Fibroblast of lung (primary cell): ENCODE data around the gene ELK3. TPM values are rescaled to one million over a fixed set of nuclear protein-coding genes. Genes with fewer than 3 reads are reported as not detected.

Source experiments
- DNase-seq, 2 donors: peaks; one replicate each; pipeline versions ENCODE4 v3.0.0 to v3.0.0-alpha.2; 2010; ENCODE audit warnings: low read depth in 2 of 2
- H2AFZ ChIP-seq: 2 replicates; pipeline ENCODE4 v1.5.1; 2012; ENCODE audit warnings: low read length, control low read depth, inconsistent platforms
- H3K27ac ChIP-seq: 2 replicates; pipeline ENCODE4 v1.5.1; 2011; ENCODE audit warnings: low read length, control low read depth; ENCODE audit not compliant: insufficient read depth
- H3K27me3 ChIP-seq: 2 replicates; pipeline ENCODE4 v1.5.1; 2011; ENCODE audit warnings: mild to moderate bottlenecking, low read length; ENCODE audit not compliant: control insufficient read depth, insufficient read depth
- H3K36me3 ChIP-seq: 2 replicates; pipeline ENCODE4 v1.5.1; 2011; ENCODE audit warnings: low read length; ENCODE audit not compliant: control insufficient read depth, insufficient read depth
- H3K4me1 ChIP-seq: 2 replicates; pipeline ENCODE4 v1.5.1; 2011; ENCODE audit warnings: low read length; ENCODE audit not compliant: control insufficient read depth, insufficient read depth; ENCODE audit errors: extremely low read depth
- H3K4me2 ChIP-seq: 2 replicates; pipeline ENCODE4 v1.5.1; 2011; ENCODE audit warnings: low read length, control low read depth; ENCODE audit not compliant: insufficient read depth; ENCODE audit errors: extremely low read depth
- H3K4me3 ChIP-seq, 4 experiments: fragments of 200-600 bp in 1 of 4; sonication (generic) in 1 of 4; replicated peaks in 1 of 4; 2 replicates each; pipeline ENCODE4 v1.5.1; 2011 to 2016; ENCODE audit warnings: low read length in 4 of 4, low read depth in 3 of 4, mild to moderate bottlenecking in 3 of 4, control low read depth in 2 of 4, inconsistent platforms in 1 of 4, mixed read lengths in 1 of 4; ENCODE audit not compliant: insufficient read depth in 1 of 4; ENCODE audit errors: control extremely low read depth in 1 of 4
- H3K79me2 ChIP-seq: 2 replicates; pipeline ENCODE4 v1.5.1; 2012; ENCODE audit warnings: mild to moderate bottlenecking, low read length, inconsistent platforms; ENCODE audit not compliant: control insufficient read depth, insufficient read depth
- H3K9ac ChIP-seq: 2 replicates; pipeline ENCODE4 v1.5.1; 2011; ENCODE audit warnings: mild to moderate bottlenecking, low read length, control low read depth; ENCODE audit not compliant: insufficient read depth
- H3K9me3 ChIP-seq: 2 replicates; pipeline ENCODE4 v1.5.1; 2012; ENCODE audit warnings: low read depth, low read length; ENCODE audit not compliant: control insufficient read depth, insufficient read depth
- H4K20me1 ChIP-seq: 2 replicates; pipeline ENCODE4 v1.5.1; 2011; ENCODE audit warnings: low read length; ENCODE audit not compliant: control insufficient read depth, insufficient read depth; ENCODE audit errors: extremely low read depth
- CTCF ChIP-seq, 2 donors: IDR thresholded peaks in 1 of 2; conservative IDR thresholded peaks in 1 of 2; 1 replicate in 1 of 2; 2 replicates in 1 of 2; pipeline ENCODE4 v1.5.1; 2011 to 2012; ENCODE audit warnings: low read length in 2 of 2, control low read depth in 1 of 2, inconsistent platforms in 1 of 2, low read depth in 1 of 2, mild to moderate bottlenecking in 1 of 2
- EZH2 ChIP-seq: IDR thresholded peaks from 2 replicates; pipeline ENCODE4 v1.5.1; 2012; ENCODE audit warnings: low read length, control low read depth, mild to moderate bottlenecking; ENCODE audit errors: missing control alignments
- polyA plus RNA-seq, 2 donors: library from polyadenylated mRNA; depleted of rRNA in 1 of 2; stranded (reverse) in 1 of 2; unstranded in 1 of 2; fragments of >200 nt; gene quantifications; 2 replicates each; pipeline ENCODE4 v1.2.1, GENCODE V29; 2011 to 2012; ENCODE audit warnings: missing spikeins in 1 of 2
- total RNA-seq: library from RNA; depleted of rRNA; stranded (reverse); fragments of >200 nt; gene quantifications from 2 replicates; pipeline ENCODE4 v1.2.1, GENCODE V29; 2014

The ELK3 gene
- total and polyA plus RNA-seq, 2 donors (not counting 1 experiment from before 2014, with no cell fraction given): 14.7 to 27.9 TPM

GRCh38 chr12:96170328-96170727 lies 23.8 kb upstream of the ELK3 start:
- no peaks in the 10 kb centered on the region for H3K79me2 ChIP-seq
- no peak overlapping the region for H2AFZ ChIP-seq
- H3K9ac ChIP-seq: no peak overlapping the region
- no peaks in the 10 kb centered on the region for H3K36me3 ChIP-seq
- no peak overlapping the region for H3K4me2 ChIP-seq
- H3K27me3 ChIP-seq: no peaks in the 10 kb centered on the region
- no peak for DNase-seq
- no peaks in the 10 kb centered on the region for H3K9me3 ChIP-seq
- H4K20me1 ChIP-seq: no peaks in the 10 kb centered on the region
- TF ChIP-seq CTCF (conservative IDR thresholded peaks at IDR 0.05 in 1 of 2, IDR thresholded peaks at IDR 0.05 in 1 of 2; ENCODE audit: low read depth in 1 of 2, low read length in 2 of 2) (no peak), EZH2 (no peak)
- H3K4me3 ChIP-seq: no peak overlapping the region
- no peaks in the 10 kb centered on the region for H3K4me1 ChIP-seq
- no peak overlapping the region for H3K27ac ChIP-seq

GRCh38 chr12:96170762-96171161 lies 23.4 kb upstream of the ELK3 start:
- H3K4me2 ChIP-seq: no peak overlapping the region
- H3K9ac ChIP-seq: no peak overlapping the region
- no peaks in the 10 kb centered on the region for H3K4me1 ChIP-seq
- no peak for TF ChIP-seq EZH2
- TF ChIP-seq CTCF (conservative IDR thresholded peaks at IDR 0.05 in 1 of 2, IDR thresholded peaks at IDR 0.05 in 1 of 2; ENCODE audit: low read depth in 1 of 2, low read length in 2 of 2): no peak
- H3K4me3 ChIP-seq: no peak overlapping the region
- no peaks in the 10 kb centered on the region for H3K79me2 ChIP-seq
- H3K36me3 ChIP-seq: no peaks in the 10 kb centered on the region
- H3K27ac ChIP-seq: no peak overlapping the region
- H3K9me3 ChIP-seq: no peaks in the 10 kb centered on the region
- no peak for DNase-seq
- H3K27me3 ChIP-seq: no peaks in the 10 kb centered on the region
- H4K20me1 ChIP-seq: no peaks in the 10 kb centered on the region
- no peak overlapping the region for H2AFZ ChIP-seq

- Histone ChIP-seq H3K36me3 (no peaks in the 10 kb centered on the region), H3K27ac (no peak overlapping the region), H2AFZ (no peak overlapping the region), H3K4me2 (no peak overlapping the region), H3K9ac (no peak overlapping the region), H3K4me1 (no peaks in the 10 kb centered on the region), H3K9me3 (no peaks in the 10 kb centered on the region), H3K79me2 (no peaks in the 10 kb centered on the region), H3K4me3 (no peak overlapping the region), H4K20me1 (no peaks in the 10 kb centered on the region), H3K27me3 (no peaks in the 10 kb centered on the region)
- no peak for DNase-seq
- TF ChIP-seq EZH2: no peak
These were observed 22.3 kb upstream of the ELK3 start for GRCh38 chr12:96171905-96172304.
